GM19099 (cell line): Measurements from ENCODE around the gene SNRPE.

Source experiments
- POLR2A ChIP-seq: IDR thresholded peaks from 3 replicates; pipeline ENCODE4 v1.6.1; 2011; ENCODE audit warnings: low read depth; ENCODE audit not compliant: insufficient read length; ENCODE audit errors: extremely low read depth

SNRPE gene

GRCh38 chr1:203861379-203862184, at the start of gene SNRPE:
TSS of gene SNRPE (plus strand) at chr1:203861599. CDS start at chr1:203861660, 61 bp downstream.
- peak; percentile 85 for TF ChIP-seq POLR2A

- TF ChIP-seq POLR2A: no peak
Observed at GRCh38 chr1:203813581-203814341, 47.6 kb upstream of the SNRPE start.

GRCh38 chr1:203818399-203818798, 43.0 kb upstream of the SNRPE start:
- no peak for TF ChIP-seq POLR2A

GRCh38 chr1:203823306-203823705, 38.1 kb upstream of the SNRPE start:
- TF ChIP-seq POLR2A: no peak

- no peak for TF ChIP-seq POLR2A
Observed at GRCh38 chr1:203826175-203826574, 35.2 kb upstream of the SNRPE start.

- TF ChIP-seq POLR2A: no peak
Observed at GRCh38 chr1:203828002-203828401, 33.4 kb upstream of the SNRPE start.

- no peak for TF ChIP-seq POLR2A
Observed at GRCh38 chr1:203828503-203828902, 32.9 kb upstream of the SNRPE start.

GRCh38 chr1:203835476-203835875, 25.9 kb upstream of the SNRPE start:
- TF ChIP-seq POLR2A: no peak

- TF ChIP-seq POLR2A: no peak
Observed at GRCh38 chr1:203839081-203839480, 22.3 kb upstream of the SNRPE start.

GRCh38 chr1:203840208-203840808, 21.1 kb upstream of the SNRPE start:
- TF ChIP-seq POLR2A: no peak

- TF ChIP-seq POLR2A: no peak
Observed at GRCh38 chr1:203842559-203842876, 18.9 kb upstream of the SNRPE start.

GRCh38 chr1:203843435-203843834, 18.0 kb upstream of the SNRPE start:
- no peak for TF ChIP-seq POLR2A

- TF ChIP-seq POLR2A: no peak
Observed at GRCh38 chr1:203858055-203858454, 3.3 kb upstream of the SNRPE start.

GRCh38 chr1:203858975-203859374, 2.4 kb upstream of the SNRPE start:
- TF ChIP-seq POLR2A: no peak

- TF ChIP-seq POLR2A: no peak
Observed at GRCh38 chr1:203860396-203861025, 888 bp upstream of the SNRPE start.
